Mucosa of rectum (tissue), 2 donors: Measurements from ENCODE around the gene KRTAP3-1.

Experiments
- H3K27ac ChIP-seq, 2 donors: one replicate each; pipeline ENCODE4 v1.7.0; 2013; ENCODE audit warnings: inconsistent platforms in 2 of 2, low read depth in 2 of 2, low read length in 2 of 2
- H3K27me3 ChIP-seq, 2 donors: one replicate each; pipeline ENCODE4 v1.7.0; 2013; ENCODE audit warnings: low read length in 2 of 2; ENCODE audit not compliant: control insufficient read depth in 2 of 2, insufficient read depth in 2 of 2
- H3K36me3 ChIP-seq, 2 donors: one replicate each; pipeline ENCODE4 v1.7.0; 2013; ENCODE audit warnings: low read length in 2 of 2; ENCODE audit not compliant: control insufficient read depth in 2 of 2, insufficient read depth in 2 of 2
- H3K4me1 ChIP-seq, 2 donors: one replicate each; pipeline ENCODE4 v1.7.0; 2013; ENCODE audit warnings: low read length in 2 of 2, mild to moderate bottlenecking in 1 of 2; ENCODE audit not compliant: control insufficient read depth in 2 of 2, insufficient read depth in 2 of 2
- H3K4me3 ChIP-seq, 2 donors: one replicate each; pipeline ENCODE4 v1.7.0; 2013; ENCODE audit warnings: low read length in 2 of 2
- H3K9ac ChIP-seq, 2 donors: one replicate each; pipeline ENCODE4 v1.7.0; 2013; ENCODE audit warnings: low read length in 2 of 2, low read depth in 1 of 2, mild to moderate bottlenecking in 1 of 2
- H3K9me3 ChIP-seq, 2 donors: one replicate each; pipeline ENCODE4 v1.7.0; 2013; ENCODE audit warnings: low read length in 2 of 2; ENCODE audit not compliant: control insufficient read depth in 2 of 2
- donor health status: healthy.
- donor health status: Normal muscosa, but diverticular disease.

Gene KRTAP3-1

DNA sequence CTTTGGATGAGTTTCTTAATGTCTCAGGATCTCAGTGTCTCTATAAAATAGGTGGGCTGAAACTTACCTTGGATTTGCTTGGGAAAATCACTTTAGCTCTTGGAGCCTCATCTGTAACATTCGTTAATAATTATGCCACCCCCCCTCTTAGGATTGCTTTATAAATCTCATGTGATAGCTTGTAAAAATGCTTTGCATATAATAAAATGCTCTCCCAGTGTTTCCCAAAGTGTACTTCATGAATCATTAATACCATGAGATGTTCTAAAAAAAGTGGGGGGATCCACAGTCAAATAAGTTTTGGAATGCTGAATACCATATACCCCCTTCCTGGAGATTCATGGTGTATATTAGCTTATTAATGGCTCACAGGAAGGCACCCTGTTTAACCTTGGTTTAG lies 47.3 kb downstream of the KRTAP3-1 start:
- no peak overlapping the region for H3K4me3 ChIP-seq
- no peaks in the 10 kb centered on the region for H3K4me1 ChIP-seq
- H3K27me3 ChIP-seq: no peaks in the 10 kb centered on the region
- no peaks in the 10 kb centered on the region for H3K9me3 ChIP-seq
- no peaks in the 10 kb centered on the region for H3K36me3 ChIP-seq
- no peak overlapping the region for H3K27ac ChIP-seq
- no peak overlapping the region for H3K9ac ChIP-seq

DNA sequence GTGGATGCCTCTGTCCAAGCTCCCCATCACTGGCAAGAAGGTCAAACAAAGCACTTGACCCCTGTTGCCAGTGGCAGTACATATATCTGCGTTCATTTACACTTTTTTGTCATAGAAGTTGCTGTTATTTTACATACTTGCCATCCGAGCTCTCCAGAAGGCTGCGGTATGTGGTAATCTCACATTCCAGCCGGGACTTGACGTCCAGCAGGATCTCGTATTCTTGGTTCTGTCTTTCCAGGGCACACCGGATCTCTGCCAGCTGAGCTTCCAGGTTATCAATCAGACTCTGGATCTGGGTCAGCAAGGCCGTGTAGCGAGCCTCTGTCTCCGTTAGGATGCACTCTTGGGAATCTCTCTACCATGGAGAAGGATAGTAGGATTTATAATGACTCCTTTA lies 48.8 kb downstream of the KRTAP3-1 start:
- Histone ChIP-seq H3K27ac (no peak overlapping the region), H3K9ac (no peak overlapping the region), H3K4me1 (no peaks in the 10 kb centered on the region), H3K36me3 (no peaks in the 10 kb centered on the region), H3K27me3 (no peaks in the 10 kb centered on the region), H3K9me3 (no peaks in the 10 kb centered on the region), H3K4me3 (no peak overlapping the region)
